SK-N-SH treated with all-trans-retinoic acid at 6 μM for 48 hours (cell line): ENCODE measurements around the gene ZNF554.

Experiments used
- ATAC-seq: fragments of 200-7000 bp; cut with Tn5 transposase; 3 replicates; pipeline ENCODE4 v1.9.1; 2020; ENCODE audit warnings: mild to moderate bottlenecking, moderate library complexity
- ARNTL ChIP-seq: fragments of 450-650 bp; formaldehyde crosslinking; IDR thresholded peaks from 2 replicates; pipeline ENCODE4 v1.5.0; 2020; ENCODE audit warnings: low read depth, mild to moderate bottlenecking, moderate library complexity, borderline replicate concordance
- BACH2 ChIP-seq: fragments of 250-450 bp; sonication (Bioruptor Pico); IDR thresholded peaks from 2 replicates; pipeline ENCODE4 v1.9.0; 2021; ENCODE audit warnings: mild to moderate bottlenecking, borderline replicate concordance
- ESRRG ChIP-seq: fragments of 250-450 bp; sonication (Bioruptor Pico); IDR thresholded peaks from 2 replicates; pipeline ENCODE4 v1.6.1; 2021; ENCODE audit warnings: mild to moderate bottlenecking
- GLIS3 ChIP-seq: fragments of 250-450 bp; sonication (Bioruptor Pico); IDR thresholded peaks from 2 replicates; pipeline ENCODE4 v1.5.0; 2020; ENCODE audit warnings: mild to moderate bottlenecking, moderate library complexity
- ISL1 ChIP-seq: fragments of 250-450 bp; sonication (Bioruptor Pico); IDR thresholded peaks from 2 replicates; pipeline ENCODE4 v2.1.2; 2022; ENCODE audit warnings: mild to moderate bottlenecking, moderate library complexity
- OSR1 ChIP-seq: fragments of 250-450 bp; sonication (Bioruptor Pico); IDR thresholded peaks from 2 replicates; pipeline ENCODE4 v1.8.0; 2022; ENCODE audit warnings: moderate library complexity, mild to moderate bottlenecking, inconsistent platforms
- PPARA ChIP-seq: fragments of 250-450 bp; sonication (Bioruptor Pico); IDR thresholded peaks from 2 replicates; pipeline ENCODE4 v1.5.0; 2020; ENCODE audit warnings: mild to moderate bottlenecking, borderline replicate concordance
- RARB ChIP-seq: fragments of 250-450 bp; sonication (Bioruptor Pico); IDR thresholded peaks from 2 replicates; pipeline ENCODE4 v1.8.0; 2021; ENCODE audit warnings: mild to moderate bottlenecking, moderate library complexity
- TOX ChIP-seq: fragments of 250-450 bp; sonication (Bioruptor Pico); IDR thresholded peaks from 2 replicates; pipeline ENCODE4 v1.8.0; 2021; ENCODE audit warnings: mild to moderate bottlenecking, moderate library complexity, borderline replicate concordance
- ZFP3 ChIP-seq: fragments of 250-450 bp; sonication (Bioruptor Pico); IDR thresholded peaks from 2 replicates; pipeline ENCODE4 v1.5.0; 2020; ENCODE audit warnings: mild to moderate bottlenecking, moderate library complexity
- ZFP30 ChIP-seq: fragments of 450-650 bp; formaldehyde crosslinking; IDR thresholded peaks from 2 replicates; pipeline ENCODE4 v1.5.0; 2022; ENCODE audit warnings: mild to moderate bottlenecking, moderate library complexity
- ZNF565 ChIP-seq: fragments of 450-650 bp; formaldehyde crosslinking; conservative IDR thresholded peaks from 2 replicates; pipeline ENCODE4 v1.5.0; 2020; ENCODE audit warnings: low read depth, mild to moderate bottlenecking, moderate library complexity
- ZNF70 ChIP-seq: fragments of 450-650 bp; formaldehyde crosslinking; IDR thresholded peaks from 2 replicates; pipeline ENCODE4 v1.5.0; 2020; ENCODE audit warnings: mild to moderate bottlenecking, moderate library complexity
- ZNF8 ChIP-seq: fragments of 450-650 bp; formaldehyde crosslinking; IDR thresholded peaks from 2 replicates; pipeline ENCODE4 v1.5.0; 2020; ENCODE audit warnings: mild to moderate bottlenecking, moderate library complexity
- TF ChIP-seq, protein P1 (sequence below): fragments of 250-450 bp; sonication (Bioruptor Pico); IDR thresholded peaks from 2 replicates; pipeline ENCODE4 v1.8.0; 2020; ENCODE audit warnings: mild to moderate bottlenecking, moderate library complexity, borderline replicate concordance
- TF ChIP-seq, protein P2 (sequence below): fragments of 250-450 bp; sonication (Bioruptor Pico); IDR thresholded peaks from 2 replicates; pipeline ENCODE4 v1.5.0; 2020; ENCODE audit warnings: mild to moderate bottlenecking, moderate library complexity
- TF ChIP-seq, protein P3 (sequence below): fragments of 250-450 bp; sonication (Bioruptor Pico); IDR thresholded peaks from 2 replicates; pipeline ENCODE4 v1.5.1; 2021; ENCODE audit warnings: mild to moderate bottlenecking, moderate library complexity
- TF ChIP-seq, protein P4 (sequence below): fragments of 250-450 bp; sonication (Bioruptor Pico); IDR thresholded peaks from 2 replicates; pipeline ENCODE4 v1.5.1; 2020; ENCODE audit warnings: low read depth, mild to moderate bottlenecking, moderate library complexity

The ZNF554 gene

DNA sequence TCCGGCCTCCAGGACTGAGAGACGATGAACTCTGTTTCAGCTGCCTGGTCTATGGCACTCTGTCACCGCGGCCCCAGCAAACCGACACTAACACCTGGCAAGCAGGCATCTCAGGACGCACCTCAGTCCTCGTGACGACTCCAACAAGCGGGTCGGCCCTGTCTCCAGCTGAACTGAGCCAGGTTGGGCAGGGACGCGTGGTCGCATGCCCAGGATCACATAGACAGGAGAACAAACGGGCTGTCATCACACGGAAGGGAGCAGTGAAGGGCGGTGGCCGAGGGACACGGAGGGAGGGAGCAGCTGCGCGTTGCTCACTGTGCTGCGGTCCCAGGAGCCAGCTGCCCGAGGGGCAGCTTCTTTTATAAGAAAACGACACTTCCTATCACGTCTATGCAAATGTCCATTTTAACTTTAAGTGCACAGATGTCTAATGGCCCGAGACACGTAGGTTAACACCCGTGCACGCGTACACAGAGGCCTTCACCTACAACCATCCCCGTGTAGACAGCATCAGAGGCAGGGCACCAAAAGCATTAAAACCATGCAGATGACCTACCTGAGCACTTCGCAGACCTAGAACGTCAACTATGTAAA lies 45.5 kb upstream of the ZNF554 start:
- TF ChIP-seq ESRRG (CRISPR knock-in tag) (no peak), ZFP30 (CRISPR knock-in tag) (no peak), BACH2 (CRISPR knock-in tag) (no peak), ZNF70 (no peak), ISL1 (CRISPR knock-in tag) (no peak)
- TF ChIP-seq, protein P1, sequence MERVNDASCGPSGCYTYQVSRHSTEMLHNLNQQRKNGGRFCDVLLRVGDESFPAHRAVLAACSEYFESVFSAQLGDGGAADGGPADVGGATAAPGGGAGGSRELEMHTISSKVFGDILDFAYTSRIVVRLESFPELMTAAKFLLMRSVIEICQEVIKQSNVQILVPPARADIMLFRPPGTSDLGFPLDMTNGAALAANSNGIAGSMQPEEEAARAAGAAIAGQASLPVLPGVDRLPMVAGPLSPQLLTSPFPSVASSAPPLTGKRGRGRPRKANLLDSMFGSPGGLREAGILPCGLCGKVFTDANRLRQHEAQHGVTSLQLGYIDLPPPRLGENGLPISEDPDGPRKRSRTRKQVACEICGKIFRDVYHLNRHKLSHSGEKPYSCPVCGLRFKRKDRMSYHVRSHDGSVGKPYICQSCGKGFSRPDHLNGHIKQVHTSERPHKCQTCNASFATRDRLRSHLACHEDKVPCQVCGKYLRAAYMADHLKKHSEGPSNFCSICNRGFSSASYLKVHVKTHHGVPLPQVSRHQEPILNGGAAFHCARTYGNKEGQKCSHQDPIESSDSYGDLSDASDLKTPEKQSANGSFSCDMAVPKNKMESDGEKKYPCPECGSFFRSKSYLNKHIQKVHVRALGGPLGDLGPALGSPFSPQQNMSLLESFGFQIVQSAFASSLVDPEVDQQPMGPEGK = no peak
- no peak for ATAC-seq

DNA sequence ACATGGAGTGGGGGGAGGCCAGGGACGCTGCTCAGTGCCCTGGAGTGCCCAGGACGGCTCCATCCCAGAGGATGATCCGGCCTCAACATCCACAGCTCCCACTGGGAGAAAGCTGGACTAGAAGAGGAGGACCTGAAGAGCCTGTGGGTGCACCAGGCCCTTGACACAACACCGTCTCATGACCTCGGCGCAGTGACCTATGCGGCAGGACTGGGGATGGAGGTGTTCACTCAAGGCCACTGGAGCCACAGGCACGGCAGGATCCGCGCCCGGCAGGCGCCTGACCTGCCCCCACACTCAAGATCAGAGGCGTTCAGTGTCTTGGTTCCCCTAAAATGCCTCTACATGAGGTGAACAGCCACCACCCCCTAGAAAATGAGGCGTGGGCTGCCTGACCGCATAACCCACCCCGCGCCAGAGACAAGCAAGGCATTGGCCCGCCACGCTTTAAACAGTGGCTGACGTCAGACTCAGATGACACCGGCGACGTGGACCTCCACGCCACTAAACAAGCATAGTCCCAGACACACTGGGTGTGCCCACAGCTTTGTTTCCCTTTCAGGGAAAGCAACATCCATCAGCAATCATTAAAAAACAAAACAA lies 44.6 kb upstream of the ZNF554 start:
- ATAC-seq = no peak
- TF ChIP-seq, protein P1 = no peak
- TF ChIP-seq ESRRG (CRISPR knock-in tag) (no peak), ZFP3 (CRISPR knock-in tag) (no peak), GLIS3 (CRISPR knock-in tag) (no peak), ZFP30 (CRISPR knock-in tag) (no peak)
- TF ChIP-seq, all 23 proteins: peak for 0

DNA sequence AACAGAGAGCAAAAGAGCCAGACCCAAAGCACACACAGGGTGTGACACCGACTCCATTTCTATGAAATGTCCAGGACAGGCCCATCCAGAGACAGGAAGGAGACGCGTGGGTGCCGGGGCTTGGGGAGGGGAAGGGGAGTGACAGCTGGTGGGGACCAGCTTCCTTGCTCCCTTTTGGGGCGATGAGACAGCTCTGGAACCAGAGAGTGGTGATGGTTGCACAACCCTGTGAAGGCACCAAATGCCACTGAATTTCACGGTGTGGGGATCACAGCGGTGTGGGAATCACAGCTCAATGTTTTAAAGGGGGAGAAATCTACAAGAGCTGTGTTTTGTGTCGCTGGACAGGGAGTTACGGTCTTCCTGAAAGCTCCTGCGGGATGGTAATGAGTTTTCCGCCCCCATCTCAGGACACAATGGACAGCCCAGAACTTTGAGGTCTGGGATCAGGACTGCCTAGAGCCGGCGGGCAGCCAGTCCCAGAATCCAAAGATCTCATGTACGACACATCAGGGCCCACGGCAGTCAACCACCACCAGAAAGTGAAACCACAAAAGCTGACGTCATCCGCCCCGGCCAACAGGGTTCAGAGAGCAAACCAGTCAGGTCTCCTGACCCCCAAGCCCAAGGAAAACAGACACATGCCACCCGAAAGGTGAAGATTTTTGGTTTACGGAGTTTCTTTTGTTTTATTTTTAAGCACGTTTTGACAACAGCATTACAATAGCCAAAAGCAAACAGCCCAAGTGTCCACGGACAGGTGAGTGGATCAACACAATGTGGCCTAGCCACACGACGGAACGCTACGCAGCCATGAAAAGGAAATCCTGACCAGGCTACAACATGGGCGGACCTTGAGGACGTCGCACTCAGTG lies 43.9 kb upstream of the ZNF554 start:
- TF ChIP-seq, protein P1 = no peak
- TF ChIP-seq RARB (no peak), ZFP3 (CRISPR knock-in tag) (no peak)
- TF ChIP-seq, all 23 proteins: peak for 0
- ATAC-seq = no peak

DNA sequence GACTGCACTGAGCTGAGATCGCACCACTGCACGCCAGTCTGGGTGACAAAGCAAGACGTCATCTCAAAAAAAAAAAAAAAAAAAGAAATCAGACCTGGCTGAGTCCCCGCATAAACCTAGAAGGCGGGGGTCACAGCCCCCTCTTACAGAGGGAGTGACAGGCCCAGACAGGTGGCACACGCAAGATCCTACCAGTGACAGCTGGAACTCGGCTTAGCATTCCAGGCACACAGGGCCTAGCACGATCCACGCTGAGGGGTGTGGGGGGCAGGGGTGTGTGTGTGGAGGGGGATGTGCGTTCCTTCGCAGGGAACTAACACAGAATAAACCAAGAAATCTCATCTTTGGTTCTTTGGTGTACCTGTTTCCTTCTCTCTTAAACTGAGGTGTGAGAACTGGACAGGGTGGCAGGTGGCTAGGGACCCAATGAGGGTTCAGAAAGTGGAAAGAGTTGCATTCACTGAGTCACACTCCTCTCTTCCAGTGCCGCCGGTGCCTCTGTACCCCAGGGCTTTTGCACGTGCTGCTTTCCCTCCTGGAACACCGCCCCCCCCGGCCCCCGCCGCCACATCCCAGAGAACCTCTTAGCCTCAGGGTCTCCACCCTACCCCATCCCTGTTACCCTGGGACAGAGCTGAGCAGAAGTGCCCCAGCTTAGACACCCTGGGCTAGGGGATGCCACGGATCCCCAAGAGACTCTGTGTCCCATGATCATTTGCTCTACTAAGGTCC lies 41.5 kb upstream of the ZNF554 start:
- no peak for ATAC-seq
- no peak for TF ChIP-seq ZNF565 (CRISPR knock-in tag)
- TF ChIP-seq TOX (CRISPR knock-in tag) = no peak
- TF ChIP-seq, protein P2, sequence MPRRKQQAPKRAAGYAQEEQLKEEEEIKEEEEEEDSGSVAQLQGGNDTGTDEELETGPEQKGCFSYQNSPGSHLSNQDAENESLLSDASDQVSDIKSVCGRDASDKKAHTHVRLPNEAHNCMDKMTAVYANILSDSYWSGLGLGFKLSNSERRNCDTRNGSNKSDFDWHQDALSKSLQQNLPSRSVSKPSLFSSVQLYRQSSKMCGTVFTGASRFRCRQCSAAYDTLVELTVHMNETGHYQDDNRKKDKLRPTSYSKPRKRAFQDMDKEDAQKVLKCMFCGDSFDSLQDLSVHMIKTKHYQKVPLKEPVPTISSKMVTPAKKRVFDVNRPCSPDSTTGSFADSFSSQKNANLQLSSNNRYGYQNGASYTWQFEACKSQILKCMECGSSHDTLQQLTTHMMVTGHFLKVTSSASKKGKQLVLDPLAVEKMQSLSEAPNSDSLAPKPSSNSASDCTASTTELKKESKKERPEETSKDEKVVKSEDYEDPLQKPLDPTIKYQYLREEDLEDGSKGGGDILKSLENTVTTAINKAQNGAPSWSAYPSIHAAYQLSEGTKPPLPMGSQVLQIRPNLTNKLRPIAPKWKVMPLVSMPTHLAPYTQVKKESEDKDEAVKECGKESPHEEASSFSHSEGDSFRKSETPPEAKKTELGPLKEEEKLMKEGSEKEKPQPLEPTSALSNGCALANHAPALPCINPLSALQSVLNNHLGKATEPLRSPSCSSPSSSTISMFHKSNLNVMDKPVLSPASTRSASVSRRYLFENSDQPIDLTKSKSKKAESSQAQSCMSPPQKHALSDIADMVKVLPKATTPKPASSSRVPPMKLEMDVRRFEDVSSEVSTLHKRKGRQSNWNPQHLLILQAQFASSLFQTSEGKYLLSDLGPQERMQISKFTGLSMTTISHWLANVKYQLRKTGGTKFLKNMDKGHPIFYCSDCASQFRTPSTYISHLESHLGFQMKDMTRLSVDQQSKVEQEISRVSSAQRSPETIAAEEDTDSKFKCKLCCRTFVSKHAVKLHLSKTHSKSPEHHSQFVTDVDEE (CRISPR knock-in tag) = no peak
- no peak for TF ChIP-seq ARNTL
- no peak for TF ChIP-seq RARB
- no peak for TF ChIP-seq ESRRG (CRISPR knock-in tag)
- TF ChIP-seq PPARA (CRISPR knock-in tag) = no peak
- no peak for TF ChIP-seq ZFP30 (CRISPR knock-in tag)
- no peak for TF ChIP-seq BACH2 (CRISPR knock-in tag)
- TF ChIP-seq, protein P3, sequence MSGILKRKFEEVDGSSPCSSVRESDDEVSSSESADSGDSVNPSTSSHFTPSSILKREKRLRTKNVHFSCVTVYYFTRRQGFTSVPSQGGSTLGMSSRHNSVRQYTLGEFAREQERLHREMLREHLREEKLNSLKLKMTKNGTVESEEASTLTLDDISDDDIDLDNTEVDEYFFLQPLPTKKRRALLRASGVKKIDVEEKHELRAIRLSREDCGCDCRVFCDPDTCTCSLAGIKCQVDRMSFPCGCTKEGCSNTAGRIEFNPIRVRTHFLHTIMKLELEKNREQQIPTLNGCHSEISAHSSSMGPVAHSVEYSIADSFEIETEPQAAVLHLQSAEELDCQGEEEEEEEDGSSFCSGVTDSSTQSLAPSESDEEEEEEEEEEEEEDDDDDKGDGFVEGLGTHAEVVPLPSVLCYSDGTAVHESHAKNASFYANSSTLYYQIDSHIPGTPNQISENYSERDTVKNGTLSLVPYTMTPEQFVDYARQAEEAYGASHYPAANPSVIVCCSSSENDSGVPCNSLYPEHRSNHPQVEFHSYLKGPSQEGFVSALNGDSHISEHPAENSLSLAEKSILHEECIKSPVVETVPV (CRISPR knock-in tag) = no peak
- TF ChIP-seq OSR1 (CRISPR knock-in tag) = no peak
- TF ChIP-seq, protein P4, sequence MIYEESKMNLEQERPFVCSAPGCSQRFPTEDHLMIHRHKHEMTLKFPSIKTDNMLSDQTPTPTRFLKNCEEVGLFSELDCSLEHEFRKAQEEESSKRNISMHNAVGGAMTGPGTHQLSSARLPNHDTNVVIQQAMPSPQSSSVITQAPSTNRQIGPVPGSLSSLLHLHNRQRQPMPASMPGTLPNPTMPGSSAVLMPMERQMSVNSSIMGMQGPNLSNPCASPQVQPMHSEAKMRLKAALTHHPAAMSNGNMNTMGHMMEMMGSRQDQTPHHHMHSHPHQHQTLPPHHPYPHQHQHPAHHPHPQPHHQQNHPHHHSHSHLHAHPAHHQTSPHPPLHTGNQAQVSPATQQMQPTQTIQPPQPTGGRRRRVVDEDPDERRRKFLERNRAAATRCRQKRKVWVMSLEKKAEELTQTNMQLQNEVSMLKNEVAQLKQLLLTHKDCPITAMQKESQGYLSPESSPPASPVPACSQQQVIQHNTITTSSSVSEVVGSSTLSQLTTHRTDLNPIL = no peak
- TF ChIP-seq GLIS3 (CRISPR knock-in tag) = no peak
- TF ChIP-seq, protein P1 = no peak
- TF ChIP-seq ZFP3 (CRISPR knock-in tag) = no peak
- TF ChIP-seq ZNF8 = no peak
